A204.1 (cell line): ENCODE measurements around the gene ELK3.
"Not testable (repeated sequence)": the region's sequence is repeated elsewhere in the genome, so short reads cannot be mapped to it uniquely, and the experiment has no call there.

Experiments used
- FAIRE-seq: peaks from 2 replicates; lab custom pipeline; 2012; peaks lifted over from hg19 to GRCh38; lab: Jason Lieb, UNC

ELK3 gene

GRCh38 chr12:96311191-96311590 lies 117.0 kb downstream of the ELK3 start:
- no peak for FAIRE-seq

- no peak for FAIRE-seq
Measured at GRCh38 chr12:96313606-96314005, 119.4 kb downstream of the ELK3 start.

GRCh38 chr12:96314723-96315122 lies 120.5 kb downstream of the ELK3 start:
- FAIRE-seq, result no peak

- FAIRE-seq, result not testable (repeated sequence)
Measured at GRCh38 chr12:96315741-96316481, 121.7 kb downstream of the ELK3 start.

GRCh38 chr12:96317801-96318200 lies 123.6 kb downstream of the ELK3 start:
- FAIRE-seq, result not testable (repeated sequence)
